GM21723 (cell line): Measurements from ENCODE around the gene TF.

Experiments
- ATAC-seq: cut with Tn5 transposase; IDR thresholded peaks from one replicate; pipeline ENCODE4 v1.9.1; 2021; ENCODE audit warnings: mild to moderate bottlenecking, moderate library complexity; ENCODE audit not compliant: unreplicated experiment

TF gene

DNA sequence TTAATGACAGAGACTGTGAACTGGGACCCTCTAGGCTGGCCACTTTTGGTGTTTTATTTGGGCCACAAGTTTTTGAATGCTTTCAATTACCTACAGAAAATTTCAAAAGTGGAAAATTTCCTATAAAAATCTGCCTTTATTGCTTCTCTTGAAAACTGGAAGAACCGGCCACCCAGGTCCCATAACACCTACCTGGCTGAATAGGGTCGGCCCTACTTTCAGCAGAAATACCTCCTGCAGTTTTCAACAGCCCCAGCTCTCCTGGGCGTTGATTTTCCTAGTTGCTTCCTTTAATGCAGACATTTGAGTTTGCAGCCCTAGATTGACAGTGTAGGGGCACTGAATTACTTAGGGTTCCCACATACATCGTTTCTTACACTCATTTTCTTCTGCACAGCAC, 58.7 kb downstream of the TF start:
- ATAC-seq: no peak

- ATAC-seq: no peak
Measured at GRCh38 chr3:133805384-133805701, 59.1 kb downstream of the TF start.

- peak; percentile 97 for ATAC-seq
Measured at GRCh38 chr3:133805702-133806475, 59.7 kb downstream of the TF start, which contains the start of gene SRPRB. TSS of gene SRPRB (plus strand) at chr3:133805815. CDS start at chr3:133805849, 34 bp downstream.

GRCh38 chr3:133812872-133813271, 66.7 kb downstream of the TF start:
- ATAC-seq: no peak

DNA sequence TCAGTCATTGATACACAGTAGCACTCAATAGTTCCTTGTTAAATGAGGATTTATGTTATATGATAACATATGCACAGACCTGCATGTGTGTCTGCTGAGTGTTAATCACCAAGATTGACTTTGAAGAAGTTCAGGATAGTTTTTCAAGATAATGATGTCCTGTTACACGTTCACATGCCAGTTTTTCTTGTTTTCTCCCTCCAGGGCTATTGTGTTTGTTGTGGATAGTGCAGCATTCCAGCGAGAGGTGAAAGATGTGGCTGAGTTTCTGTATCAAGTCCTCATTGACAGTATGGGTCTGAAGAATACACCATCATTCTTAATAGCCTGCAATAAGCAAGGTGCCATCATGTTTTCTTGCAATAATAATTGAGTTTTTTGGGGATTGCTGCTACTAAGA, 69.2 kb downstream of the TF start:
- no peak for ATAC-seq

DNA sequence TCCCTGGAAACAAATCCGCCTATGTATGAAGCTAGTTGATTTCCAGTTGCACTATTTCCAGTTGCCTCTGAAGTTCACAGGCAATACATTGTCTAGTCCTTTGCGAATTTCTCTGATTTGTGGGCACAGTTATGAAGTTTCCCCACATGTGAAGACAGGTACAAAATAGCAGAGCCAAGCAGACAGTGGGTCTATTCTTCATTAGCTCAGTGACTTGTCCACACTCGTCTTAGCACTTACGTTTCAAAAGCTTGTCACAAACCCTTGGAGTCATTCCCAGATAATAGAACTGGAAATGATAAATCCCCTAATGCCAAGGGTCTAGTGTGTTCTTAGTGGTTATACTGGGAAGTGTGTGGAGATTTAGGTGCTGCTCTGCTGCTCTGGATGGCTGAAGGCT, 73.9 kb downstream of the TF start:
- no peak for ATAC-seq

DNA sequence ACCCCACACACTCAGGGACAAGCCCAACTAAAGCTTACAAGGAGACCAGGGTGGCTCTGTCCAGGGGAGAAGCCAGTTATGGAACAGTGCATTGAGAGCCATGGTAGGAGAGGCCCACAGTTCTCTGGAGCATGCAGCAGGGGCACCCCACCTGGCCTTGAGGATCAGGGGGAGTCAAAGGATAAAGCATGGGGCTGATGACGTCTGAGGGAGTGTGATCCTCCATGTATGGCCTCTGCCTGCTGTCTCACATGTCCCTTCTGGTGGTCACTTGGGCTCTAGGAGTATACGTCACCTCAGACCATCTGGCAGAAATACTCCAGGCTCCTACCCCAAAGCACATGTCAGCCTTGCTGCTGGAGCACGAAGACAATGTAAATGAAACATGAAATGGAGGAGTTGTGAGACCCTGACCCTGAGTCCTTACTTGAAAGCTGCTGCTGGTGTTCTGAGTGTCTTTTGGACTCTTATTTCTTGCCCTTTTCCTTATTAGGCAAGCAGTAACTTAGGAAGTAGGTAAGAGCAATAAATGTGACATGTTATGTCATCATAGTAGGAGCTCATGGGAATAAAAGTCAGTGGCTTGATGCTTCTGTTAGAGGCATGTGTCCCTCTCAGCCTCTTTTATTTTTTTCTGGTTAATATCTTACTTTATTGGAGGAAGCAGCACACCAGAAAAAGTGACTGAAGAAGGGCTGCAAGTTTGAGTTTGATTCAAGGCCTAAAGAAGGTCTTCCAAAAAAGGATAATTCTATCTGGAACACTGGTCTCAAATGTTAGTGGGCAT, 74.9 kb downstream of the TF start:
- ATAC-seq: no peak

DNA sequence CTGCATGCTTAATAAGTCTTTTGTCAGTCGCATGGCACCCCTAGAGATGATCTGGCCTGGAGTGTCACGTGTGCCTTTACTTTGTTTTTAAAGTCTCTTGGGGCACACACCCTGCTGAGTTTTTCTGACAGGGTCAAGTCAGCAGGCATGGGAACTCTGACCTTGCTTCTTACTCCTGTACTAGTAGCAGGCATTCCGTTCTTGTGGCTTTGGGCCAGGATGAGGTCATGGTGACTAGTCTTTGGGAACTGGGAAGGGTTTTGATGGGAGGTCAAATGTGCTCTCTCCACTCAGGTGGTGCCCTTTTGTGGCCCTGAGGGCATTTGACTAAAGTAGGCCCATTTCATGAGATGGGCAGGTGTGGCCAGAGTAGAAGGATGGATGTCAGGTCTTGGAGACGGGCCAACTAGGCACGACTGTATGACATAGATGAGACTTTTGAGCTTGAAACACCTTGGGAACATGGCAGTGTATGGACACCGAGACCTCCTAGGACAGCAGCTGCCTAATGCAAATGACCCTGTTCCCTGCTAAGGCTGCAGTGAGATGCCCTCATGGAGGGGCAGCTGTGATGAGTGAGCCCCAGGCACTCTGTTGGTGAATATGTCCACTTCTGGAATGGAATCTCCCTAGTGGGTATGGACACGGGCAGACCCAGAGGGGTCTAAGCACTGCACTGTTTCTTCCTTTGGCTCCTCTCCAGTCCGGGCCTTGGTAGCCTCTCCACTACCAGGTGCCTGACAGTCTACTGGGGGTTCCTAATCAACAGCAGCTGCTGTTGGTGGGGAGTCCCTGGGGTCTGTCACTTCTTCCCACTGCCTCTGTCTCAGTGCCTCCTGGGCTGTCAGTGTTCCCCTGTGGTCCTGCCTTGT, 75.8 kb downstream of the TF start:
- no peak for ATAC-seq

DNA sequence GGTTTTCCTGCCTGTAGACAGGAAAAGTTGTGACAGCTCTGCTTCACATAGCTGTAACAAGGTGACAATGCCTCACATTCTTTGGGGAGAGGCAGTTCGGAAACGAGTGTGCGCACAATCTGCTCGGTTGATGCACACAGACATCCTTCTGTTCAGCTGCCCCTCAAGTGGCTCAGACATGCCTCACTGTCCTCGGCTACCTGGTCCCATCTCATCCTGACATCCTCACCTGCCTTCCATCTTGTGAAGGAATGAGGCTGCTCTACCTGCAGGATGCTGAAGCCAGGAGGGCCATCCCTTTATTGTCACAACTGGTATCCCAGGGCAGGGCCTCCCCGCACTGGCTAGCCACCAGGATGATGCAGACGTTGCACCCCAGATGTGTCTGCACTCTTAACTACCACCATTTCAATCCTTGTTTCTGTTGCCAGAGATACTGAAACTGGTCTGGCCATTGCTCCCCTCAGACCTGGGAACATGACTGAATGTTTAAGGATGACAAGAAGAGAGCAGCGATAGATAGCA, 78.8 kb downstream of the TF start:
- ATAC-seq: no peak

DNA sequence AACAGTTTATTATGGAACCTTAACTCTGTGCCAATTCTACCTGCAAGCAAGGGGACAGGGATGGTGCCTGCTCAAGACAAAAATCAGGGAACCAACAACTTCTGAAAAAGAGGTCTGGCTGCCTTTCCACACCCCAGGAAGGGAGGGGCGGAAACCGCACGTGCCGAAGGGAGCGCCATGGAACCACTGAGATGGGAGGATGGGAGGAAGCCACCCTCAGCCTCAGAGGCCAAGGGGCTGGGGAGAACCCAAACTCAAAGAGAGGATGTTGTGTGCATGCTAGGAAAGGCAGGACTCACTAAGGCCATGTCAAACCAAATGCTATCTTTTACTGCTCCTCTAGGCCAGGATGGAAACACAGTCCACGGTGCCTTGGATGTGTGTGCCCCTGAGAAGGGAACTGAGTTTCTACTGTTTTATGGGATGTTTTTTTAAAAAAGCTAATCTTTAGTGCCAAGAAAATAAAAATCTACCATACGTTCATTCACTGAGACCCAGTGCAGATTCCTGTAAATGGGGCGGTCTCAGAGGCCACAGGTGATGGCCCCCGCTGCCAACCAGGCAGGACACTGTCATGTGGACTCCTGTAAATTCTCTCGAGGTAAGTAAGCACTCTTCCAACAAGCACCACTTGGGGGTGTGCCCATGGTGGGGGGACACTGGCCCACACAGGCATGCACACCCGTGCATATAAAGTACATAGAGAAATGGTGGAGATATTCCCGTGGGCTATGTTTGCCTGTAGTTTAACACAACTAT, 80.0 kb downstream of the TF start:
- ATAC-seq: no peak

DNA sequence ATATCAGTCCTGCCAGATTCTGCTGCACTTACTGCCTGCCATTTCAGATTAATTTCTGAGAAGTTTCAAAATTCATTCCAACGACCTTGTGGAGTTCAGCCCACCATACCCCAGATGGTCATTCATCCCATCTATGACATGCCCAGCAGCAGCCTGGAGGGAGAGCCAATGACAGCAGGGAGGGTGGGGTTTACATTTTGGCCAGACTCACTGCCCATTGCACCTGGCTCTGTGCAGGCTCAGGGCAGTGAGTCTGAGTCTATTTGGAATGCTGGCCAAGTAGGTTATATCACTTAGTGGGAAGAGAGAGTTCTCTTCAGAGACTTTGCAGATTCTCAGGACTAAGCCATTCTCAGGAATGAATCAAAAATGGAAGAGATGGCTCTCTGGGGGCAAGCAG, 80.9 kb downstream of the TF start:
- ATAC-seq: no peak

- ATAC-seq: no peak
Measured at GRCh38 chr3:133827684-133828083, 81.5 kb downstream of the TF start.

DNA sequence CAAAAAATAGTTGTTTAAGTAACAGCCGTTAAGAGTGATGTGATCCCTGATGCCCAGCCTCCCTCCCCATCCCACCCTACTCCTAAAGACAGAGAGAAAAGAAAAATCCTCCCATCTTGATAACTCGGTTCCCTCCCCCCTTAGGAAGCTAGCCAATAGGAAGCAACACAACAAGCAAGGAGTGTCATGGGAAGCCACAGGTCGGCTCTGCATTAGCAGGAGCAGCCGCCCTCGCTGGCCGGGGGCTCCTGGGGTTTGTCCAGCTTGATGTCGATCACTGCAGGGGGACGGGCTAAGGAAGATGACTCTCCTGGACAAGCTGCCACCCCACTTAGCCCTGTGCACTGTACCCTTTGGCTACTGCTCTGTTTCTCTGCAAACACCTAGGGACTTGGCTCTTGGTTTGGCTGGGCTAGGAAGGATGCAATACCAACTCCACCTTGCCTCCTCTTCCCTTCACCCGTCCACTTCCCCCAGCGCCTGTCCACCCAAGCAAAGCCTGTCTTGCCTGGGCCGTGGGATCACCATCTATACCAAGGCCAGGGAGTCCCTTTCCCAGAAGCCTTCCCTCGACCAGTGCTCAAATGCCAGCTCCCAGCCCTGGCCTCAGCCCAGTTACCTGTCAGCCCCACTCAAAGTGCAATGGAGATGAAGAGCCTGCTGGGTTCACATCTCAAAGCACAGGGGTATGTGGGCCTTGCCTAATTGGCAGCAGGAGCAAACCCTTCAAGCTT, 82.5 kb downstream of the TF start:
- ATAC-seq: no peak

DNA sequence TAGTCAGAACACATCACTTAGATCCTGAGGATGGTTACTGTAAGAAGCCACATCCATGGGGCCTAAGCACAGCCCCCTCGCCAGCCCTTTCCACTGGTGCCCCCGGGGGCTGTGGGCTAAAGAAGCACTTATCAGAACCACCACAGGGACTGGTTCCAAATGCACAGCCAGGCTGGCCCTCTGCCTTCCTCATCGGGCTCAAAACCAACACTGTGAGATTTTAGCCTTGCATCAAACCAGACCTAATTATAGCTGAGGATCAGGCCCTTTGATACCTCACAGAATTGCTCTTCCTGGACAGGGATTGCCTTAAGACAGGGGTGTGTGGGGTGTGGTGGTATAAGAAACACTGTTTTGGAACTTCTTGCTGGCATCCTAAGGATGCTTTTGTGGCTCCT, 83.1 kb downstream of the TF start:
- no peak for ATAC-seq

DNA sequence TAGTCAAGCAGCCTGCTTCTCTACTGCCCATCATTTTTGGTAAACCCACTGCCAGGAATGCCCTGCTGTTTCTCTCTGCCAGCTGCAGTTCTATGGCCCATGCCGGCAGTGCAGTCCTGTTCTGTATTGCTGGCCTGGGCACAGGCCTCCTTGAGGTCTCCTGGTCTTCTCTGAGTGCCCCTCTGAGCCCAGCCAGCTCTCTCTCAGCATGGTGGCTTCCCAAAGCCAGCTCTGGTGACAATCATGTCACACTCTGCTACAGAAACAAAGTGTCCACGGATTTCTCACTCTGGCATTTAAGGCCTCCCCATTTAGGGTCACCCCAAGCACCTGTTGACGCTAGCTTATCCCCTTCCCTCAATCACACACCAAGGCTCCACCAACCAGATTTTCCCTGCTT, 83.9 kb downstream of the TF start:
- no peak for ATAC-seq

GRCh38 chr3:133831966-133832801, 86.0 kb downstream of the TF start:
- no peak for ATAC-seq

DNA sequence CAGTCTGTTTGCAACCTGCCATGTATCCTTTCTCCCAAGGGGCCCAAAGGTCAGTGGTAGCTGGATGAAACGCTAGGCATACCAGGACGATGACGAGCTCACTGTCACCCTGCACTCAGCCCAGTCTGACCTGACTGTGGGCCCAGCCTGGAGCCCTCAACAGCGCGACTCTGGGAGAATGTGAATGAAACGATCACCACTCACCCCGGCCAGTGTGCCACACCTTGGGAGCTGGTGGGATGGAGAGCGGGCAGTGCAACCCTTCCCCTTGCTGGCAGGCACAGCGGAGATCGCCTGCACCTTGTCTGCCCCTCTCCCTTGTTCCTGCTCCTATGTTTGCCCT, 86.6 kb downstream of the TF start:
- no peak for ATAC-seq

GRCh38 chr3:133833267-133833666, 87.1 kb downstream of the TF start:
- ATAC-seq: no peak
